ENCODE data around the gene SUPT5H. TPM values are rescaled to one million over a fixed set of nuclear protein-coding genes. Genes with fewer than 3 reads are reported as not detected.

Gene SUPT5H
- total RNA-seq, 1 donor from 2014 or later = 140 TPM

DNA sequence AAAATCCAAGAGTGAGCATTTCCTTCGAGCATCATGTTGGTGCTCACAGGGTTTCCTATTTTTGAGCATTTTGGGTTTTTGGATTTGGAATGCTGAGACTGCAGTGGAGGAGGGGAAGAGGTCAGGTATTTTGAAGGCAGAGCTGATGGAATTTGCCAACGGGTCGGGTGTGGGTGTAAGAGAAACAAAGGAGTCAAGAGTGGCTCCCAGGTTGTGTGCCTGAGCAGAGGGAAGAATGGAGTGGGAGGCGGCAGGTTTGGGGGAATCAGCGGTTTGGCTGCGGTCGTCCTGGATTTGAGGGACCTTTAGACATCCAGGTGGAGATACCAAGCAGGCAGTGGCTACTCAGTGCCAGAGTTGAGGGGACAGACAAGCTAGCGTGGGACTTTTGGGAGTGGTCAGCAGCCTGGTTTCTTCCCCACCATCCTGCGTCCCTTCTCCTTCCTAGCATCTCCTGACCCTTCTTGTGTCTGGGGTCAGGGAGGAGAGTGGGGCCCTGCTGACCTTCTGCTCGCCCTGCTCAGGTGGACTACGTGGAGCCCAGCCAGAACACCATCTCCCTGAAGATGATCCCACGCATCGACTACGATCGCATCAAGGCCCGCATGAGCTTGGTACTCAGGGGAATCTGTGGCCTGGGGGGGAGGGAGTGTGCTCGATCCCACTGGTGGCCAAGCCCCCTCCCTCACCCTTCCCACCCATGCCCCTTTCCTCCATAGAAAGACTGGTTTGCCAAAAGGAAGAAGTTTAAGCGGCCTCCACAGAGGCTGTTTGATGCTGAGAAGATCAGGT is 20.8 kb downstream of the SUPT5H start:
- Mint-ChIP-seq H3K27ac (ENCODE audit: unreplicated experiment) (no peak overlapping the region), H3K4me1 (no peaks in the 10 kb centered on the region), H3K4me3 (no peak overlapping the region), H3K9me3 (no peaks in the 10 kb centered on the region), H3K27me3 (ENCODE audit: low read depth) (no peaks in the 10 kb centered on the region), H3K36me3 (ENCODE audit: low read depth) (peaks cover 7% of the 10 kb centered on the region)
- no peak for DNase-seq (ENCODE audit: low read depth, low spot score)
- TF ChIP-seq, protein P1, sequence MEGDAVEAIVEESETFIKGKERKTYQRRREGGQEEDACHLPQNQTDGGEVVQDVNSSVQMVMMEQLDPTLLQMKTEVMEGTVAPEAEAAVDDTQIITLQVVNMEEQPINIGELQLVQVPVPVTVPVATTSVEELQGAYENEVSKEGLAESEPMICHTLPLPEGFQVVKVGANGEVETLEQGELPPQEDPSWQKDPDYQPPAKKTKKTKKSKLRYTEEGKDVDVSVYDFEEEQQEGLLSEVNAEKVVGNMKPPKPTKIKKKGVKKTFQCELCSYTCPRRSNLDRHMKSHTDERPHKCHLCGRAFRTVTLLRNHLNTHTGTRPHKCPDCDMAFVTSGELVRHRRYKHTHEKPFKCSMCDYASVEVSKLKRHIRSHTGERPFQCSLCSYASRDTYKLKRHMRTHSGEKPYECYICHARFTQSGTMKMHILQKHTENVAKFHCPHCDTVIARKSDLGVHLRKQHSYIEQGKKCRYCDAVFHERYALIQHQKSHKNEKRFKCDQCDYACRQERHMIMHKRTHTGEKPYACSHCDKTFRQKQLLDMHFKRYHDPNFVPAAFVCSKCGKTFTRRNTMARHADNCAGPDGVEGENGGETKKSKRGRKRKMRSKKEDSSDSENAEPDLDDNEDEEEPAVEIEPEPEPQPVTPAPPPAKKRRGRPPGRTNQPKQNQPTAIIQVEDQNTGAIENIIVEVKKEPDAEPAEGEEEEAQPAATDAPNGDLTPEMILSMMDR (conservative IDR thresholded peaks at IDR 0.05) = no peak

DNA sequence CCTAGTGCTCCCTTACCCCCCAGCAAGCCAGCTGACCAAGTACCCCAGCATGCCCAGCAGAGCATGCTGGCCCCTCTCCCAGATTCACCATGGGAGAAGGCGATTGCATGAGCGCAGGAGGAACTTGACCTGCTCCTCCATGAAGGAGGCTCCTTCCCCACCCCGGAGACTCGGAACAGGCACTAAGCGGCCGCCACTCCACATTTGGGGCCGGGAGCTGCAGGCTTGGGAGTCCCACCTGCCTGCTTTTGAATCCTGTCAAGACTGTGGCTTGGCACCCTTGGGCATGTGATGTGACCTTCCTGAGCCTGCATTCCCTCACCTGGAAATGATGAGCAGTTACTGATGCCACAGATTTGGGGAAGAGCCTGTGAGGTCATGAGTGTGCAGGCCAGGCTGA is 22.6 kb downstream of the SUPT5H start:
- TF ChIP-seq, protein P1 (conservative IDR thresholded peaks at IDR 0.05) = no peak
- no peaks in the 10 kb centered on the region for H3K4me1 Mint-ChIP-seq
- no peak overlapping the region for H3K4me3 Mint-ChIP-seq
- H3K9me3 Mint-ChIP-seq = no peaks in the 10 kb centered on the region
- H3K27me3 Mint-ChIP-seq (ENCODE audit: low read depth) = no peaks in the 10 kb centered on the region
- peaks cover 7% of the 10 kb centered on the region for H3K36me3 Mint-ChIP-seq (ENCODE audit: low read depth)
- DNase-seq (ENCODE audit: low read depth, low spot score) = no peak
- no peak overlapping the region for H3K27ac Mint-ChIP-seq (ENCODE audit: unreplicated experiment)

DNA sequence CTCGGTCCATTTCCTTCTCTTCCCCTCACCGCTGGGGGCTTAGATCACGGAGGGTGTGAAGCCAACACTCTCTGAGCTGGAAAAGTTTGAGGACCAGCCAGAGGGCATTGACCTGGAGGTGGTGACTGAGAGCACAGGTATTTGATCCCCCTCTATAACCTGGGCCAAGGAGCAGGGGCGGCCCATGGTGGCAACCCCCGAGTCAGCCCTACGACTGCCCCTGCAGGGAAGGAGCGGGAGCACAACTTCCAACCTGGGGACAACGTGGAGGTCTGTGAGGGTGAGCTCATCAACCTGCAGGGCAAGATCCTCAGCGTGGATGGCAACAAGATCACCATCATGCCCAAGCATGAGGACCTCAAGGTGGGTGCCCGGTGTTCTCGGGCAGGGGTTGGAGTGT is 23.7 kb downstream of the SUPT5H start:
- Mint-ChIP-seq H3K4me3 (no peak overlapping the region), H3K36me3 (ENCODE audit: low read depth) (peaks cover 7% of the 10 kb centered on the region), H3K27ac (ENCODE audit: unreplicated experiment) (no peak overlapping the region)

DNA sequence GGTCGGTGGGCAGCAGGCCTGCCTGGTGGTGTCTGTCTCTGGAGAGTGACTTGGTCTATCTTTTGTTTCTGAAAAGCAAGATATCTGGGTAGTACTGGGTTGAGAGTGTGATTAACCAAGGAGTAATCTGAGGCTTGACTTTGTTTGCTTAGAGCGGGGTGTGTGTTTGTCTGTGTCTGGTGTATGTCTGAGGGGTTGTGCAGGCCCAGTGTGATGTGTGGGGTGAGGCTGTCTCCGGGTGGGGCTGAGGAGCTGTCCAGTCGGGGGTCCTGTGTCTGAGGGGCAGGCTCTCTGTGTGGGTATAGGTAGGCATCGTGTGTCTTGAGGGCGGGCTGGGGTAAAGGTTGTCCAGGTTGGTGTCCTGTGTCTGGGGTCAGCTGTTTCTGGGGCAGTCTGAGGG is 24.2 kb downstream of the SUPT5H start:
- H3K9me3 Mint-ChIP-seq = no peaks in the 10 kb centered on the region
- no peaks in the 10 kb centered on the region for H3K27me3 Mint-ChIP-seq (ENCODE audit: low read depth)
- peaks cover 12% of the 10 kb centered on the region for H3K36me3 Mint-ChIP-seq (ENCODE audit: low read depth)
- H3K4me3 Mint-ChIP-seq = no peak overlapping the region
- DNase-seq (ENCODE audit: low read depth, low spot score) = no peak
- no peaks in the 10 kb centered on the region for H3K4me1 Mint-ChIP-seq
- TF ChIP-seq, protein P1 (conservative IDR thresholded peaks at IDR 0.05) = no peak
- peak overlapping the region; percentile 25 for H3K27ac Mint-ChIP-seq (ENCODE audit: unreplicated experiment)

More for the DNA sequence above, 23.7 kb downstream of the SUPT5H start:
- H3K9me3 Mint-ChIP-seq = no peaks in the 10 kb centered on the region
- TF ChIP-seq, protein P1 (conservative IDR thresholded peaks at IDR 0.05) = no peak
- no peak for DNase-seq (ENCODE audit: low read depth, low spot score)
- no peaks in the 10 kb centered on the region for H3K27me3 Mint-ChIP-seq (ENCODE audit: low read depth)
- H3K4me1 Mint-ChIP-seq = no peaks in the 10 kb centered on the region

DNA sequence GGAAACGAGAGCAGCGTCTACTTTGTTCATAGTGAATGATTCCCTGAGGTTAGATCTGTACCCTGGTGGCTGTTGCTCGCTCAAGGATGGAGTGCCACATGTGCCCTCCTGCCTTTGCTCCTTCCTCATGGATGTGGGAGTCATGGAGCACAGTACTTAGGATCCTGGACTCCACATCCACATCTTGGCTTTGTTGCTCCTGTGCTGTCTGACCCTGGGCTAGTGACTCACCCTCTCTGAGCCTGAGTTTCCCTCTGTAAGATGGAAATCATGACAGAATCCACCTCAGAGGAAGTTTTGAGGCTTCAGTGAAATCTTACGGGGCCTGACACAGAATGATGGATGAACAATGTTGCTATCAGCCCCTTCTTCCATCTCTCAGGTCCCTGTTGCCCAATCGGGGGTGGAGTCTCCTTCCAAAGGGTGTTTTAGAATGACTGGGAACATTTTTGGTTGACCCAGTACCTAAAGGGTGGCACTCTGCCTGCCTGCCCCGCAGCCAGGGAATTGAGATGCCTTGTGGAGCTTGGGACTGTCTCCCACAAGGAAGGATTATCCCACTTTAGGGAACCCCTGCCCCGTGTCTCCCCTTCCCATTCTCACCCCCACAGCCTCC is 25.4 kb downstream of the SUPT5H start:
- no peaks in the 10 kb centered on the region for H3K4me1 Mint-ChIP-seq
- no peak overlapping the region for H3K27ac Mint-ChIP-seq (ENCODE audit: unreplicated experiment)
- no peaks in the 10 kb centered on the region for H3K27me3 Mint-ChIP-seq (ENCODE audit: low read depth)
- peaks cover 14% of the 10 kb centered on the region for H3K36me3 Mint-ChIP-seq (ENCODE audit: low read depth)
- no peaks in the 10 kb centered on the region for H3K9me3 Mint-ChIP-seq
- TF ChIP-seq, protein P1 (conservative IDR thresholded peaks at IDR 0.05) = no peak
- DNase-seq (ENCODE audit: low read depth, low spot score) = no peak
- H3K4me3 Mint-ChIP-seq = no peak overlapping the region
